ENCODE measurements around the gene CSGALNACT2.

DNA sequence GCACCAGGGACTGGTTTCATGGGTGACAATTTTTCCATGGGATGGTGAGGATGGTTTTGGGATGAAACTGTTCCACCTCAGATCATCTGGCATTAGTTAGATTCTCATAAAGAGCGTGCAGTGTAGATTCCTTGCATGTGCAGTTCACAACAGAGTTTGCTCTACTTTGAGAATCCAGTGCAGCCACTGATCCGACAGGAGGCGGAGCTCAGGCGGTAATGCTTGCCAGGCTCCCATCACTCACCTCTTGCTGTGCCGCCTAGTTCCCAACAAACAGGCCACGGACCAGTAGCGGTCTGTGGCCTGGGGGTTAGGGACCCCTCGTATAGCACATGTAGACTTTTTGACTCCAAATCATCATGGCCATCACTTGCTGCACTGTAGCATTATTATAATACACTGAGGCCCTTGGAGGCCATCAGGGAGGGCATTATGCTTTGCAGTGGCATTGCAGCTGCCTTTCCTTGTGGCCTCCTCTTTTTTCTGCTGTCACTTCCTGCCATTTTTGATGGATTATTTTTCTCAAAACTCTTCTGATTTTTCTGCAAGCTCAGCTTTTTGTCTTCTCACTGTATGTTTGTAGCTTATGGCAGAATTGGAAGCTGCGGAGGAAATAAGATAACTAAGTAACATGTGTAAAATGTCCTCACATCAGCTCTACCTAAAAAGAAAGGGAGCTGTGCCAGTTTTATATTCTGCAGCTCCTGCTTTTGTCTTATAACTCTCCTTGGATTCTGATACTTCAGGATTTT is 18.5 kb downstream of the CSGALNACT2 start:
- TF ChIP-seq, protein P1, sequence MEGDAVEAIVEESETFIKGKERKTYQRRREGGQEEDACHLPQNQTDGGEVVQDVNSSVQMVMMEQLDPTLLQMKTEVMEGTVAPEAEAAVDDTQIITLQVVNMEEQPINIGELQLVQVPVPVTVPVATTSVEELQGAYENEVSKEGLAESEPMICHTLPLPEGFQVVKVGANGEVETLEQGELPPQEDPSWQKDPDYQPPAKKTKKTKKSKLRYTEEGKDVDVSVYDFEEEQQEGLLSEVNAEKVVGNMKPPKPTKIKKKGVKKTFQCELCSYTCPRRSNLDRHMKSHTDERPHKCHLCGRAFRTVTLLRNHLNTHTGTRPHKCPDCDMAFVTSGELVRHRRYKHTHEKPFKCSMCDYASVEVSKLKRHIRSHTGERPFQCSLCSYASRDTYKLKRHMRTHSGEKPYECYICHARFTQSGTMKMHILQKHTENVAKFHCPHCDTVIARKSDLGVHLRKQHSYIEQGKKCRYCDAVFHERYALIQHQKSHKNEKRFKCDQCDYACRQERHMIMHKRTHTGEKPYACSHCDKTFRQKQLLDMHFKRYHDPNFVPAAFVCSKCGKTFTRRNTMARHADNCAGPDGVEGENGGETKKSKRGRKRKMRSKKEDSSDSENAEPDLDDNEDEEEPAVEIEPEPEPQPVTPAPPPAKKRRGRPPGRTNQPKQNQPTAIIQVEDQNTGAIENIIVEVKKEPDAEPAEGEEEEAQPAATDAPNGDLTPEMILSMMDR (IDR thresholded peaks at IDR 0.05; ENCODE audit: poor library complexity): no peak
- no peak for TF ChIP-seq EZH2phosphoT487 (IDR thresholded peaks at IDR 0.05; ENCODE audit: low read depth, severe bottlenecking, unreplicated experiment)
